CD4-positive, alpha-beta T cell (primary cell): ENCODE data around the gene BORCS5. TPM values are rescaled to one million over a fixed set of nuclear protein-coding genes. Genes with fewer than 3 reads are reported as not detected.
A peak's percentile ranks its signal among the peaks of the same experiment; 100 is the strongest.

Source experiments
- ATAC-seq: fragments of 200-7000 bp; cut with Tn5 transposase; one replicate; pipeline ENCODE4 v1.10.0; 2022; ENCODE audit warnings: mild to moderate bottlenecking; ENCODE audit not compliant: poor library complexity
- CTCF ChIA-PET: fragments of 350-600 bp; sonication (Branson Sonifier 250); formaldehyde crosslinking; loops from one replicate; lab custom pipeline; 2021; ENCODE audit warnings: antibody characterized with exemption, inconsistent platforms; lab: Charles Lee
- POLR2A ChIA-PET: fragments of 350-600 bp; sonication (Branson Sonifier 250); formaldehyde crosslinking; loops from one replicate; lab custom pipeline; 2021; ENCODE audit warnings: antibody characterized with exemption, inconsistent platforms; lab: Charles Lee
- DNase-seq, 14 experiments: peaks; one replicate each; pipeline ENCODE4 v3.0.0-alpha.2; 2013 to 2020; ENCODE audit warnings: mixed read lengths in 2 of 14
- H3K27ac ChIP-seq, 2 donors: one replicate each; pipeline versions ENCODE4 v1.5.1 to v1.7.0; 2013; ENCODE audit warnings: low read length in 2 of 2, low read depth in 1 of 2, mild to moderate bottlenecking in 1 of 2
- H3K27me3 ChIP-seq, 2 experiments: 1 replicate in 1 of 2; 2 replicates in 1 of 2; pipeline versions ENCODE4 v1.6.1 to v1.7.0; 2013; ENCODE audit warnings: low read length in 2 of 2, control low read depth in 1 of 2, mild to moderate bottlenecking in 1 of 2, moderate library complexity in 1 of 2; ENCODE audit not compliant: insufficient read depth in 2 of 2, control insufficient read depth in 1 of 2
- H3K36me3 ChIP-seq: one replicate; pipeline ENCODE4 v1.6.1; 2013; ENCODE audit warnings: low read length, control low read depth; ENCODE audit not compliant: insufficient read depth
- H3K4me1 ChIP-seq: one replicate; pipeline ENCODE4 v1.6.1; 2013; ENCODE audit warnings: low read length, control low read depth; ENCODE audit not compliant: insufficient read depth
- H3K4me3 ChIP-seq: one replicate; pipeline ENCODE4 v1.5.1; 2013; ENCODE audit warnings: mild to moderate bottlenecking, low read length, moderate library complexity
- H3K9me3 ChIP-seq, 2 experiments: 1 replicate in 1 of 2; 2 replicates in 1 of 2; pipeline versions ENCODE4 v1.6.1 to v1.7.0; 2013; ENCODE audit warnings: low read length in 2 of 2, mild to moderate bottlenecking in 2 of 2, control low read depth in 1 of 2, moderate library complexity in 1 of 2; ENCODE audit not compliant: control insufficient read depth in 1 of 2, insufficient read depth in 1 of 2
- H3K27ac Mint-ChIP-seq: one replicate; pipeline ENCODE4 v1.8.0; 2020; ENCODE audit warnings: mixed read lengths
- H3K27me3 Mint-ChIP-seq: one replicate; pipeline ENCODE4 v1.8.0; 2021; ENCODE audit warnings: mixed read lengths
- H3K36me3 Mint-ChIP-seq: one replicate; pipeline ENCODE4 v1.8.0; 2021; ENCODE audit warnings: low read depth, mixed read lengths
- H3K4me1 Mint-ChIP-seq: one replicate; pipeline ENCODE4 v1.8.0; 2021; ENCODE audit warnings: low read depth, mixed read lengths
- H3K4me3 Mint-ChIP-seq: one replicate; pipeline ENCODE4 v1.8.0; 2020; ENCODE audit warnings: mild to moderate bottlenecking, mixed read lengths
- H3K9me3 Mint-ChIP-seq: one replicate; pipeline ENCODE4 v1.8.0; 2020; ENCODE audit warnings: mixed read lengths
- CTCF ChIP-seq: fragments of 200-600 bp; IDR thresholded peaks from one replicate; pipeline ENCODE4 v1.8.0; 2022; ENCODE audit warnings: antibody characterized with exemption, mild to moderate bottlenecking
- intact Hi-C, 2 experiments: fragments of 100-400 bp; cut with DNase I in 1 of 2; cut with micrococcal nuclease in 1 of 2; formaldehyde crosslinking; loops; one replicate each; pipeline versions ENCODE4 v1.15.1 to v1.9.0; 2023 to 2025; cut with DNase I, micrococcal nuclease
- total RNA-seq, 174 experiments: library from RNA in 2 of 174; stranded (reverse) in 2 of 174; gene quantifications; one replicate each; pipeline ENCODE4 v1.2.3 and lab custom pipeline; 2021 to 2026

Gene BORCS5
- total RNA-seq, 2 experiments from 2014 or later = 36.4 to 39.3 TPM

- Mint-ChIP-seq H3K27ac (peak overlapping the region; percentile 68), H3K4me3 (no peak overlapping the region), H3K36me3 (peaks cover 36% of the 10 kb centered on the region), H3K27me3 (no peaks in the 10 kb centered on the region), H3K4me1 (peaks cover 74% of the 10 kb centered on the region), H3K9me3 (no peaks in the 10 kb centered on the region)
- CTCF ChIA-PET = no interaction called here
- Histone ChIP-seq H3K9me3 (no peaks in the 10 kb centered on the region), H3K27ac (no peak overlapping the region), H3K36me3 (peaks cover 15% of the 10 kb centered on the region), H3K27me3 (no peaks in the 10 kb centered on the region), H3K4me3 (no peak overlapping the region), H3K4me1 (peaks cover 30% of the 10 kb centered on the region)
- DNase-seq (no peak), ATAC-seq (no peak)
- POLR2A ChIA-PET = interaction anchor here (1.1 kb wide), 1 partner anchor 10 kb away, joined by 5 read pairs; no protein-coding TSS in a partner anchor
- no peak for TF ChIP-seq CTCF
- intact Hi-C loops = loop anchor here (5.0 kb wide), 2 partner anchors 35 to 40 kb away; no protein-coding TSS in a partner anchor
Measured at GRCh38 chr12:12432364-12432763, 75.5 kb downstream of the BORCS5 start.

- no peaks in the 10 kb centered on the region for H3K27me3 Mint-ChIP-seq
- peaks cover 71% of the 10 kb centered on the region for H3K4me1 Mint-ChIP-seq
- H3K4me3 Mint-ChIP-seq = no peak overlapping the region
- H3K36me3 Mint-ChIP-seq = peaks cover 36% of the 10 kb centered on the region
- Histone ChIP-seq H3K9me3 (no peaks in the 10 kb centered on the region), H3K4me1 (peaks cover 34% of the 10 kb centered on the region), H3K27me3 (no peaks in the 10 kb centered on the region), H3K36me3 (peaks cover 19% of the 10 kb centered on the region), H3K27ac (no peak overlapping the region), H3K4me3 (no peak overlapping the region)
- ChIA-PET POLR2A (interaction anchor here (0.6 to 1.1 kb wide), 2 partner anchors 9 to 265 kb away, joined by 3 to 5 read pairs; no protein-coding TSS in a partner anchor), CTCF (no interaction called here)
- no peaks in the 10 kb centered on the region for H3K9me3 Mint-ChIP-seq
- no peak for DNase-seq
- H3K27ac Mint-ChIP-seq = peak overlapping the region; percentile 68
- intact Hi-C loops = loop anchor here (5.0 kb wide), 2 partner anchors 34 to 41 kb away; no protein-coding TSS in a partner anchor
- no peak for ATAC-seq
- no peak for TF ChIP-seq CTCF
Measured at GRCh38 chr12:12433203-12433731, 76.4 kb downstream of the BORCS5 start.

GRCh38 chr12:12436831-12437345 lies 80.0 kb downstream of the BORCS5 start:
- peaks cover 77% of the 10 kb centered on the region for H3K4me1 Mint-ChIP-seq
- no peaks in the 10 kb centered on the region for H3K27me3 Mint-ChIP-seq
- no peaks in the 10 kb centered on the region for H3K27me3 ChIP-seq
- H3K27ac ChIP-seq = no peak overlapping the region
- peak overlapping the region; percentile 95 for H3K27ac Mint-ChIP-seq
- peaks cover 41% of the 10 kb centered on the region for H3K36me3 Mint-ChIP-seq
- ATAC-seq (no peak), DNase-seq (no peak)
- peaks cover 19% of the 10 kb centered on the region for H3K36me3 ChIP-seq
- H3K9me3 ChIP-seq = no peaks in the 10 kb centered on the region
- TF ChIP-seq CTCF = no peak
- intact Hi-C loops = no loop called here
- H3K9me3 Mint-ChIP-seq = no peaks in the 10 kb centered on the region
- no peak overlapping the region for H3K4me3 ChIP-seq
- peaks cover 49% of the 10 kb centered on the region for H3K4me1 ChIP-seq
- H3K4me3 Mint-ChIP-seq = no peak overlapping the region
- CTCF ChIA-PET = interaction anchor here (1.2 kb wide), 1 partner anchor 128 kb away, joined by 3 read pairs; no protein-coding TSS in a partner anchor
- POLR2A ChIA-PET = interaction anchor here (0.8 to 1.1 kb wide), 3 partner anchors 38 to 53 kb away, joined by 3 to 4 read pairs (median 3); no protein-coding TSS in a partner anchor
